ENCODE measurements around the gene TCP11L1. TPM values are rescaled to one million over a fixed set of nuclear protein-coding genes. Genes with fewer than 3 reads are reported as not detected.
A peak's percentile ranks its signal among the peaks of the same experiment; 100 is the strongest.

Gene TCP11L1
- total RNA-seq, 1 experiment from 2014 or later, result 16.8 TPM

GRCh38 chr11:33015621-33016551 lies 23.5 kb upstream of the TCP11L1 start, which contains the start of gene DEPDC7:
Gene DEPDC7 (plus strand): TSS chr11:33015878. CDS start chr11:33015956, 78 bp downstream.
- Mint-ChIP-seq H3K4me1 (peaks cover 18% of the 10 kb centered on the region), H3K27ac (no peak within 1 kb of the TSS), H3K9me3 (no peaks in the 10 kb centered on the region), H3K36me3 (no peaks in the 10 kb centered on the region), H3K4me3 (peak within 1 kb of the TSS; percentile 72), H3K27me3 (ENCODE audit: low read depth) (peaks cover 38% of the 10 kb centered on the region)
- ChIA-PET POLR2A (interaction anchor here (0.6 to 2.1 kb wide), 6 partner anchors 9 to 146 kb away, joined by 3 to 12 read pairs (median 5); partner anchors contain the start of genes CSTF3 and TCP11L1), CTCF (interaction anchor here (0.6 to 2.8 kb wide), 10 partner anchors 9 to 634 kb away, joined by 3 to 18 read pairs (median 4); partner anchors contain the start of genes QSER1 and TCP11L1)
- ATAC-seq, result peak; percentile 93
- DNase-seq (ENCODE audit: low spot score), result peak; percentile 94
- 0 out of 2 replicates have a peak, but pooled peaks have one; percentile 22 for TF ChIP-seq TEAD4 (CRISPR knock-in tag; IDR thresholded peaks at IDR 0.05)
- TF ChIP-seq HMGXB4 (CRISPR knock-in tag; IDR thresholded peaks at IDR 0.05), result no peak; the same call in 1 of the 2 replicates
- TF ChIP-seq AFF4 (CRISPR knock-in tag; IDR thresholded peaks at IDR 0.05; ENCODE audit: borderline replicate concordance), result no peak
- no peak for TF ChIP-seq IRF2 (CRISPR knock-in tag; IDR thresholded peaks at IDR 0.05; ENCODE audit: borderline replicate concordance, low read depth)
- TF ChIP-seq ATF2 (CRISPR knock-in tag; IDR thresholded peaks at IDR 0.05; ENCODE audit: borderline replicate concordance, low read depth), result peak; percentile 40; the same call in 1 of the 2 replicates
- TF ChIP-seq CBFB (CRISPR knock-in tag; IDR thresholded peaks at IDR 0.05; ENCODE audit: low read depth), result peak; percentile 20; the same call in 1 of the 2 replicates
- TF ChIP-seq NR3C1 (CRISPR knock-in tag; conservative IDR thresholded peaks at IDR 0.05; ENCODE audit: low read depth), result 0 out of 2 replicates have a peak, but pooled peaks have one; percentile 77
- TF ChIP-seq RELA (CRISPR knock-in tag; IDR thresholded peaks at IDR 0.05; ENCODE audit: borderline replicate concordance), result peak; percentile 43; the same call in 1 of the 2 replicates
- TF ChIP-seq CREM (CRISPR knock-in tag; IDR thresholded peaks at IDR 0.05), result peak; percentile 59
- peak; percentile 78 for TF ChIP-seq GABPB1 (CRISPR knock-in tag; IDR thresholded peaks at IDR 0.05)
- TF ChIP-seq MAX (CRISPR knock-in tag; IDR thresholded peaks at IDR 0.05), result peak; percentile 98
- TF ChIP-seq ZNF423 (CRISPR knock-in tag; IDR thresholded peaks at IDR 0.05), result no peak
- no peak for TF ChIP-seq ZNF263 (CRISPR knock-in tag; IDR thresholded peaks at IDR 0.05; ENCODE audit: low read depth)
- peak; percentile 83 for TF ChIP-seq CREB1 (CRISPR knock-in tag; IDR thresholded peaks at IDR 0.05)
- TF ChIP-seq FOXP4 (CRISPR knock-in tag; IDR thresholded peaks at IDR 0.05), result peak; percentile 68; the same call in 1 of the 2 replicates
- TF ChIP-seq E2F4 (CRISPR knock-in tag; IDR thresholded peaks at IDR 0.05; ENCODE audit: borderline replicate concordance, low read depth), result peak; percentile 44; the same call in 1 of the 2 replicates
- TF ChIP-seq IRF1 (CRISPR knock-in tag; IDR thresholded peaks at IDR 0.05), result peak; percentile 72; the same call in 1 of the 2 replicates
- TF ChIP-seq ARID4B (CRISPR knock-in tag; IDR thresholded peaks at IDR 0.05; ENCODE audit: borderline replicate concordance), result peak; percentile 63; the same call in 1 of the 2 replicates

All from WTC11 (cell line).